ENCODE measurements around the gene LDB2. TPM values are rescaled to one million over a fixed set of nuclear protein-coding genes. Genes with fewer than 3 reads are reported as not detected.

LDB2 gene
- total RNA-seq, 1 donor, result 85.9 TPM

- H3K4me3 ChIP-seq (ENCODE audit: low read depth, low read length), result no peak overlapping the region
- peak; percentile 86 for TF ChIP-seq CTCF (IDR thresholded peaks at IDR 0.05; ENCODE audit: insufficient read depth, low read length)
- DNase-seq (ENCODE audit: low read depth), result peak; percentile 70
Measured at GRCh38 chr4:16794816-16795445, 103.5 kb downstream of the LDB2 start.

- no peak overlapping the region for H3K4me3 ChIP-seq (ENCODE audit: low read depth, low read length)
- TF ChIP-seq CTCF (IDR thresholded peaks at IDR 0.05; ENCODE audit: insufficient read depth, low read length), result no peak
- DNase-seq (ENCODE audit: low read depth), result no peak
Measured at GRCh38 chr4:16791460-16791859, 107.0 kb downstream of the LDB2 start.

GRCh38 chr4:16790508-16790907 is 107.9 kb downstream of the LDB2 start:
- no peak for TF ChIP-seq CTCF (IDR thresholded peaks at IDR 0.05; ENCODE audit: insufficient read depth, low read length)
- H3K4me3 ChIP-seq (ENCODE audit: low read depth, low read length), result no peak overlapping the region
- DNase-seq (ENCODE audit: low read depth), result no peak

GRCh38 chr4:16788868-16789267 is 109.6 kb downstream of the LDB2 start:
- no peak for TF ChIP-seq CTCF (IDR thresholded peaks at IDR 0.05; ENCODE audit: insufficient read depth, low read length)
- no peak for DNase-seq (ENCODE audit: low read depth)
- no peak overlapping the region for H3K4me3 ChIP-seq (ENCODE audit: low read depth, low read length)

GRCh38 chr4:16785793-16786527 is 112.5 kb downstream of the LDB2 start:
- no peak for DNase-seq (ENCODE audit: low read depth)
- no peak for TF ChIP-seq CTCF (IDR thresholded peaks at IDR 0.05; ENCODE audit: insufficient read depth, low read length)
- no peak overlapping the region for H3K4me3 ChIP-seq (ENCODE audit: low read depth, low read length)

GRCh38 chr4:16783119-16783518 is 115.3 kb downstream of the LDB2 start:
- no peak for TF ChIP-seq CTCF (IDR thresholded peaks at IDR 0.05; ENCODE audit: insufficient read depth, low read length)
- no peak overlapping the region for H3K4me3 ChIP-seq (ENCODE audit: low read depth, low read length)
- DNase-seq (ENCODE audit: low read depth), result no peak
